HepG2 (cell line): Measurements from ENCODE around the gene B3GAT3. TPM values are rescaled to one million over a fixed set of nuclear protein-coding genes. Genes with fewer than 3 reads are reported as not detected.

ENCODE experiments used
- GABPA ChIP-seq, 2 experiments: IDR thresholded peaks; 2 replicates each; pipeline ENCODE4 v1.6.1; 2011 to 2016; ENCODE audit warnings: low read depth in 2 of 2, low read length in 1 of 2, missing biosample characterization in 1 of 2, missing genetic modification characterization in 1 of 2
- KLF12 ChIP-seq: sonication (generic); formaldehyde crosslinking; IDR thresholded peaks from 2 replicates; pipeline ENCODE4 v1.4.0; 2020; ENCODE audit warnings: missing genetic modification reagents, borderline replicate concordance
- MTA1 ChIP-seq: sonication (generic); formaldehyde crosslinking; IDR thresholded peaks from 2 replicates; pipeline ENCODE4 v1.4.0; 2020; ENCODE audit warnings: missing genetic modification reagents, mild to moderate bottlenecking, borderline replicate concordance
- RAD21 ChIP-seq: fragments of 450-650 bp; formaldehyde crosslinking; IDR thresholded peaks from 2 replicates; pipeline ENCODE4 v1.5.0; 2020; ENCODE audit warnings: mild to moderate bottlenecking
- SIX1 ChIP-seq: sonication (generic); formaldehyde crosslinking; IDR thresholded peaks from 2 replicates; pipeline ENCODE4 v1.4.0; 2020; ENCODE audit warnings: missing genetic modification reagents, borderline replicate concordance
- TAF1 ChIP-seq: sonication (generic); formaldehyde crosslinking; IDR thresholded peaks from 2 replicates; pipeline ENCODE4 v1.4.0; 2020; ENCODE audit warnings: missing genetic modification reagents
- WIZ ChIP-seq: sonication (generic); formaldehyde crosslinking; IDR thresholded peaks from 2 replicates; pipeline ENCODE4 v1.5.1; 2020; ENCODE audit warnings: mild to moderate bottlenecking, missing genetic modification reagents
- XBP1 ChIP-seq: sonication (generic); formaldehyde crosslinking; IDR thresholded peaks from 2 replicates; pipeline ENCODE4 v1.5.0; 2020; ENCODE audit warnings: missing genetic modification reagents
- ZNF12 ChIP-seq: sonication (generic); formaldehyde crosslinking; IDR thresholded peaks from 2 replicates; pipeline ENCODE4 v1.5.0; 2020; ENCODE audit warnings: missing genetic modification reagents
- ZNF138 ChIP-seq: sonication (generic); formaldehyde crosslinking; IDR thresholded peaks from 2 replicates; pipeline ENCODE4 v1.5.0; 2020; ENCODE audit warnings: mild to moderate bottlenecking, low read depth, missing genetic modification reagents
- ZNF3 ChIP-seq: IDR thresholded peaks from 2 replicates; pipeline ENCODE4 v1.7.0; 2017; ENCODE audit warnings: inconsistent platforms
- ZNF713 ChIP-seq: sonication (generic); formaldehyde crosslinking; IDR thresholded peaks from 2 replicates; pipeline ENCODE4 v1.4.0; 2020; ENCODE audit warnings: mild to moderate bottlenecking, missing genetic modification reagents
- polyA plus RNA-seq, 8 experiments: library from polyadenylated mRNA; depleted of rRNA in 3 of 8; stranded (reverse) in 7 of 8; unstranded in 1 of 8; fragments of >200 nt; fragmentation: Illumina TruSeq in 4 of 8; extraction: Trizol in 4 of 8; gene quantifications; 2 replicates each; pipeline versions ENCODE4 v1.2.1 to v1.2.3, GENCODE V29; 2011 to 2016; ENCODE audit warnings: low read depth in 4 of 8, missing spikeins in 1 of 8, mixed read lengths in 1 of 8; ENCODE audit not compliant: insufficient read depth in 1 of 8
- total RNA-seq, 5 experiments: library from RNA; depleted of rRNA; stranded (reverse); fragments of >200 nt; fragmentation: Illumina TruSeq; extraction: Trizol; gene quantifications; 2 replicates each; pipeline ENCODE4 v1.2.3, GENCODE V29; 2016; ENCODE audit warnings: low read depth in 1 of 5
- TF ChIP-seq, protein P1 (sequence below): sonication (generic); formaldehyde crosslinking; IDR thresholded peaks from 2 replicates; pipeline ENCODE4 v1.4.0; 2020; ENCODE audit warnings: mild to moderate bottlenecking, missing genetic modification reagents
- TF ChIP-seq, protein P2 (sequence below), 2 experiments: fragments of 450-650 bp in 1 of 2; sonication (generic) in 1 of 2; formaldehyde crosslinking in 1 of 2; IDR thresholded peaks; 2 replicates each; pipeline versions ENCODE4 v1.6.1 to v1.8.0; 2016 to 2022; ENCODE audit warnings: antibody characterized with exemption in 1 of 2, mild to moderate bottlenecking in 1 of 2, missing genetic modification reagents in 1 of 2
- TF ChIP-seq, protein P3 (sequence below): IDR thresholded peaks from 2 replicates; pipeline ENCODE4 v1.6.1; 2012; ENCODE audit warnings: inconsistent platforms
- TF ChIP-seq, protein P4 (sequence below): sonication (generic); formaldehyde crosslinking; IDR thresholded peaks from 2 replicates; pipeline ENCODE4 v1.4.0; 2020; ENCODE audit warnings: missing genetic modification reagents

Gene B3GAT3
- total and polyA plus RNA-seq, 2 of the 13 experiments (the other 11 are each of a cell fraction or from before 2014, with no cell fraction given) = 21.3 to 26.1 TPM

DNA sequence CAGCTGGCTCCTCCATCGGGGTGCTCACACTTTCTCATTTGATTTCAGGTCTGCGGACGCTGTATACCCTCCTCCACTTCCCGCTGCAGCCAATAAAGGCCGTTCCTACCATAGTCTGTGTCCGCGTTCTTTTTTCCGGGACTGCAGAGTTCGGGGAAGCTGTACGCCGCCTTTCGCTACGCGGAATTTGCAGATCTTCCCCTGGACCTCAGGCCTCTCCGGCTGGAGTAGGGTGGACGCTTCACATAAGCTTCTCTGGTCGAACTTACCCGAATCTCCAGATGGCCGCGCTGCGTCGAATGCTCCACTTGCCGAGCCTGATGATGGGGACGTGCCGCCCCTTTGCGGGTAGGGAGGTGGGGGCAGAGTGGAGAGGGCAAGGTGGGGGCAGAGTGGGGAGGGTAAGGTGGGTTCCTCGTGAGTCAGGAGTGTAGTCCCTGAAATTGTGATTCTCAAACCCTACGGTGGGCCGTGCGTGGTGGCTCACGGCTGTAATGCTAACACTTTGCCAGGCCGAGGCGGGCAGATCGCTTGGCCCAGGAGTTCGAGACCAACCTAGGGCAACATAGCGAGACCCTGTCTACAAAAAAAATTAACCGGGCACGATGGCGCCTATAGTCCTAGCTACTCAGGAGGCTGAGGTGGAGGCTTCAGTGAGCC is 43.9 kb upstream of the B3GAT3 start (continued):
- TF ChIP-seq, protein P1, sequence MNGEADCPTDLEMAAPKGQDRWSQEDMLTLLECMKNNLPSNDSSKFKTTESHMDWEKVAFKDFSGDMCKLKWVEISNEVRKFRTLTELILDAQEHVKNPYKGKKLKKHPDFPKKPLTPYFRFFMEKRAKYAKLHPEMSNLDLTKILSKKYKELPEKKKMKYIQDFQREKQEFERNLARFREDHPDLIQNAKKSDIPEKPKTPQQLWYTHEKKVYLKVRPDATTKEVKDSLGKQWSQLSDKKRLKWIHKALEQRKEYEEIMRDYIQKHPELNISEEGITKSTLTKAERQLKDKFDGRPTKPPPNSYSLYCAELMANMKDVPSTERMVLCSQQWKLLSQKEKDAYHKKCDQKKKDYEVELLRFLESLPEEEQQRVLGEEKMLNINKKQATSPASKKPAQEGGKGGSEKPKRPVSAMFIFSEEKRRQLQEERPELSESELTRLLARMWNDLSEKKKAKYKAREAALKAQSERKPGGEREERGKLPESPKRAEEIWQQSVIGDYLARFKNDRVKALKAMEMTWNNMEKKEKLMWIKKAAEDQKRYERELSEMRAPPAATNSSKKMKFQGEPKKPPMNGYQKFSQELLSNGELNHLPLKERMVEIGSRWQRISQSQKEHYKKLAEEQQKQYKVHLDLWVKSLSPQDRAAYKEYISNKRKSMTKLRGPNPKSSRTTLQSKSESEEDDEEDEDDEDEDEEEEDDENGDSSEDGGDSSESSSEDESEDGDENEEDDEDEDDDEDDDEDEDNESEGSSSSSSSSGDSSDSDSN (CRISPR knock-in tag) = peak; percentile 33; the same call in 1 of the 2 replicates
- 0 out of 2 replicates have a peak, but pooled peaks have one; percentile 16 for TF ChIP-seq KLF12 (CRISPR knock-in tag)
- TF ChIP-seq, protein P2, sequence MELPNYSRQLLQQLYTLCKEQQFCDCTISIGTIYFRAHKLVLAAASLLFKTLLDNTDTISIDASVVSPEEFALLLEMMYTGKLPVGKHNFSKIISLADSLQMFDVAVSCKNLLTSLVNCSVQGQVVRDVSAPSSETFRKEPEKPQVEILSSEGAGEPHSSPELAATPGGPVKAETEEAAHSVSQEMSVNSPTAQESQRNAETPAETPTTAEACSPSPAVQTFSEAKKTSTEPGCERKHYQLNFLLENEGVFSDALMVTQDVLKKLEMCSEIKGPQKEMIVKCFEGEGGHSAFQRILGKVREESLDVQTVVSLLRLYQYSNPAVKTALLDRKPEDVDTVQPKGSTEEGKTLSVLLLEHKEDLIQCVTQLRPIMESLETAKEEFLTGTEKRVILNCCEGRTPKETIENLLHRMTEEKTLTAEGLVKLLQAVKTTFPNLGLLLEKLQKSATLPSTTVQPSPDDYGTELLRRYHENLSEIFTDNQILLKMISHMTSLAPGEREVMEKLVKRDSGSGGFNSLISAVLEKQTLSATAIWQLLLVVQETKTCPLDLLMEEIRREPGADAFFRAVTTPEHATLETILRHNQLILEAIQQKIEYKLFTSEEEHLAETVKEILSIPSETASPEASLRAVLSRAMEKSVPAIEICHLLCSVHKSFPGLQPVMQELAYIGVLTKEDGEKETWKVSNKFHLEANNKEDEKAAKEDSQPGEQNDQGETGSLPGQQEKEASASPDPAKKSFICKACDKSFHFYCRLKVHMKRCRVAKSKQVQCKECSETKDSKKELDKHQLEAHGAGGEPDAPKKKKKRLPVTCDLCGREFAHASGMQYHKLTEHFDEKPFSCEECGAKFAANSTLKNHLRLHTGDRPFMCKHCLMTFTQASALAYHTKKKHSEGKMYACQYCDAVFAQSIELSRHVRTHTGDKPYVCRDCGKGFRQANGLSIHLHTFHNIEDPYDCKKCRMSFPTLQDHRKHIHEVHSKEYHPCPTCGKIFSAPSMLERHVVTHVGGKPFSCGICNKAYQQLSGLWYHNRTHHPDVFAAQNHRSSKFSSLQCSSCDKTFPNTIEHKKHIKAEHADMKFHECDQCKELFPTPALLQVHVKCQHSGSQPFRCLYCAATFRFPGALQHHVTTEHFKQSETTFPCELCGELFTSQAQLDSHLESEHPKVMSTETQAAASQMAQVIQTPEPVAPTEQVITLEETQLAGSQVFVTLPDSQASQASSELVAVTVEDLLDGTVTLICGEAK (IDR thresholded peaks at IDR 0.05) = no peak
- TF ChIP-seq, protein P2 (CRISPR knock-in tag; IDR thresholded peaks at IDR 0.05) = no peak
- peak; percentile 56; the same call in 1 of the 2 replicates for TF ChIP-seq ZNF138 (CRISPR knock-in tag)
- 0 out of 2 replicates have a peak, but pooled peaks have one; percentile 4 for TF ChIP-seq RAD21 (CRISPR knock-in tag)
- TF ChIP-seq ZNF713 = no peak
- TF ChIP-seq GABPA (IDR thresholded peaks at IDR 0.05; ENCODE audit: low read depth, low read length) = 0 out of 2 replicates have a peak, but pooled peaks have one; percentile 16
- TF ChIP-seq GABPA (CRISPR knock-in tag; IDR thresholded peaks at IDR 0.05; ENCODE audit: low read depth) = no peak
- TF ChIP-seq SIX1 (CRISPR knock-in tag) = 0 out of 2 replicates have a peak, but pooled peaks have one; percentile 21
- 0 out of 2 replicates have a peak, but pooled peaks have one; percentile 30 for TF ChIP-seq MTA1 (CRISPR knock-in tag)
- TF ChIP-seq, protein P3, sequence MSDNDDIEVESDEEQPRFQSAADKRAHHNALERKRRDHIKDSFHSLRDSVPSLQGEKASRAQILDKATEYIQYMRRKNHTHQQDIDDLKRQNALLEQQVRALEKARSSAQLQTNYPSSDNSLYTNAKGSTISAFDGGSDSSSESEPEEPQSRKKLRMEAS = peak; percentile 45; the same call in 1 of the 2 replicates
- TF ChIP-seq WIZ (CRISPR knock-in tag) = no peak
- no peak for TF ChIP-seq XBP1 (CRISPR knock-in tag)
- no peak for TF ChIP-seq ZNF3
- TF ChIP-seq TAF1 (CRISPR knock-in tag) = no peak
- TF ChIP-seq, protein P4, sequence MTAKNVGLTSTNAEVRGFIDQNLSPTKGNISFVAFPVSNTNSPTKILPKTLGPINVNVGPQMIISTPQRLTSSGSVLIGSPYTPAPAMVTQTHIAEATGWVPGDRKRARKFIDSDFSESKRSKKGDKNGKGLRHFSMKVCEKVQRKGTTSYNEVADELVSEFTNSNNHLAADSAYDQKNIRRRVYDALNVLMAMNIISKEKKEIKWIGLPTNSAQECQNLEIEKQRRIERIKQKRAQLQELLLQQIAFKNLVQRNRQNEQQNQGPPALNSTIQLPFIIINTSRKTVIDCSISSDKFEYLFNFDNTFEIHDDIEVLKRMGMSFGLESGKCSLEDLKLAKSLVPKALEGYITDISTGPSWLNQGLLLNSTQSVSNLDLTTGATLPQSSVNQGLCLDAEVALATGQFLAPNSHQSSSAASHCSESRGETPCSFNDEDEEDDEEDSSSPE (CRISPR knock-in tag) = no peak
- no peak for TF ChIP-seq ZNF12 (CRISPR knock-in tag)
